Daoy (cell line): ENCODE measurements around the gene LMX1A. TPM values are rescaled to one million over a fixed set of nuclear protein-coding genes. Genes with fewer than 3 reads are reported as not detected.

ENCODE experiments used
- DNase-seq: peaks from one replicate; pipeline ENCODE4 v3.0.0-alpha.2; 2015; ENCODE audit warnings: low read depth
- total RNA-seq: library from RNA; depleted of rRNA; stranded (reverse); fragments of >200 nt; shearing (Covaris generic); gene quantifications from 2 replicates; pipeline ENCODE4 v1.2.3, GENCODE V29; 2014

Gene LMX1A
- total RNA-seq, 1 experiment from 2014 or later, result not detected

GRCh38 chr1:165276314-165276713 is 80.2 kb downstream of the LMX1A start:
- DNase-seq, result no peak

- DNase-seq, result no peak
Measured at GRCh38 chr1:165265196-165265838, 91.2 kb downstream of the LMX1A start.

- peak; percentile 13 for DNase-seq
Measured at GRCh38 chr1:165259706-165260428, 96.6 kb downstream of the LMX1A start.

DNA sequence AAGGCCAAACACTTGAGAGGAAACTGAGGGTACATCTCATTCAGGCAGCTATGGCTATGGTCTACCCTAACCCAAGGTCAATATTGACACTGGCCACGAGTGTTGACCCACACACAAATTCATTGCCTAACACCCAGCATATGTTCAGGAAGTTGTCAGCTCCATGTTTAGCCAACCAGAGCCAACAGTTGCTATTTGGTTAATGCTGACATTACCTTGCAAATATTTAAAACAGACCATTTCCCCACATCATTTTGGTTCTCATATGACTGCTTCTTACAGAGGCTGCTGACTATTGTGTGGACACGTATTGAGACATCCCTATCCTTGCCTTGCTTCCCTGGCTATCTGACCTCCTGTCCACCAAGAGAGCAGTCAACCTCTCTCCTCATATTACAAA is 97.3 kb downstream of the LMX1A start:
- DNase-seq, result peak; percentile 7

GRCh38 chr1:165257969-165258459 is 98.5 kb downstream of the LMX1A start:
- DNase-seq, result peak; percentile 88

GRCh38 chr1:165254896-165255625 is 101.5 kb downstream of the LMX1A start:
- DNase-seq, result no peak

- DNase-seq, result no peak
Measured at GRCh38 chr1:165254376-165254775, 102.1 kb downstream of the LMX1A start.

DNA sequence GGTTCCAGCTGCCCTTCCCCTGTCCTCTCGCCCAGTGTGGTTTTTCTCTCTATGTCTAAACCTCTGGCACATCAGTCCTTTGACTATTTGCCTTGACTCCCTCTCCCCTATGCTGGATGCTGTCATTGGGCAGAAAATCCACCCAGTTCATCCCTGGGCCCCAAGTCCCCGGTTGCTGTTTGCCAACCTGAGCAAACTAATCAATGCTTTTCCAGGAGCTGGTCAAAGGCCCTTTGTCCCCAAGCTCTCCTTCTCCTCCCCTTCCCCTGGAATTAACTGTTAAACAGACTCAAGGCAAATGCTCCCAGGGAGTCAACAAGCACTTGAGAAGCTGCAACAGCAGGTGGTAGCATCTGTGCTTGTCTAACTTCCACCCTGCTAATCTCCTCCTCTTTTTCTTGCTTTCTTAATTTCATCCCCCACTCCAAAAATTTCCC is 102.7 kb downstream of the LMX1A start:
- no peak for DNase-seq

- DNase-seq, result no peak
Measured at GRCh38 chr1:165248969-165249571, 107.4 kb downstream of the LMX1A start.

DNA sequence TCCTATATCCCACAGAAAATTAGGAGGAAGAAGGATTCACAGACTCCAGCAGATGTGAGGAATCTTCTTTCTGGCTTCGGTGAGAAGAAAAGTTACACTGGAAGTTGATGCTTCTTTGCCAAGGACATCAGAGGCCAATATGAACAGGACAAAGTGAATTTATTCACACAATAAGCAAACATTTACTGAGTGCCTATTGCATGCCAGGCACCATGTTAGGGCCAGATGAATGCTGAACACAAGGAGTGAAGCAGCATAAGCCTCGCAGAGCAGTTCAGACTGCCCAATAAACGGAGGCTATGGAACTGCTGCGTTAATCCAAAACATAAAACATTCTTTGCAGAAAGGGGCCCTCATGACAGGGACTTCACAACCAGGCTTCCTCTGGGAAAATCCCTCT is 114.6 kb downstream of the LMX1A start:
- DNase-seq, result no peak

DNA sequence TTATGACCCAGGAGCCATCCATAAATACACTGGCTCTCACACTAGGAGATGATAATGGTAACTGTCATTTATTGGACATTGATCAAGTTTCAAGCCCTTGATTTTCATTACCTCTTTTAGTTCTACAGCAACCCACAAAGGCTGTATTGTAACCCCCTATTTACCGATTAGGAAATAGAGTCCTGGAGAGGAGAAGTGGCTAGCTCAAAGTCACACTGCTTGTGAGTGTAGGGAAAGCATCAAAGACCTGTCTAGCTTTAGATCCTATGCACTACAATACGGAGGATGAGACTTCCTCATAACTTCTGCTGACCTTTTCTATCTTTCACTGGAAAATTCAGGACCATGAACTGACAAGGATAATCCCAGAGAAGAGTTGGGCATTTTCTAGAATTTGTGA is 115.2 kb downstream of the LMX1A start:
- DNase-seq, result no peak

DNA sequence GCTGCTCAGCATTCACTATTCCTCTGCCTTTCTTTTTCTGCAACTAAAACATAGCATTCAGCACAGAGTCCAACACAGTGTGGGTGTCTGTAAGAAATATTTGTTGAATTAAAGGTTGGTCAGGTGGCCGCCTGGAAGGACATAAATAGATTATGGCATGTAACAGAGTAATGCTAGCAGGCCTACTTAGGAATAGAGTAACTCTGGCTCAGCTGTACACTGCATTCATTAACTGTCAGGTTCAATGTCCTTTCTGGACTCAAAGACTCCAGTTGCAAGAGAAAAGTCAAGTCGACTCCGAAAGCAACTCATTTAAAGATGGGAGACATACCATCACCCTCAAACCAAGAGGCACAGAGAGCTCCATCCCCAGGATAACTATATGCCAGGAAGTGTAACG is 116.0 kb downstream of the LMX1A start:
- DNase-seq, result no peak

DNA sequence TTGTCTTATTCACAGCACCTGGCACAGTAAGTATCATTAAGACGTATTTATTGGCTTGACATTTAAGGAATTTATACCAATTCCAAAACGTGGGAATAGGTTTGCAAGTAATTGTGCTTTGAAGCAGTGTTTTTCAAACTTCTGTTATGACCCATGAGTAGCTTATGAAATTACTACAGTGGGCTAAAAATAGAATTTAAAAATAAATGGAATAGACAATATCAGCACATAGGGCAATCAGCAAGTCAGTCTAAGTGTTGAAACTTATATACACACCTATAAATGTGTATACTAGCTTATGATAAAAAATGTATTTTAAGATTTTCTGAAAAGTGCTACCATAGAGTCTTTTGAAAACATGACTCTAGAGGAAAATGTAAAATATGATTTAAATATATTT is 116.6 kb downstream of the LMX1A start:
- DNase-seq, result no peak

DNA sequence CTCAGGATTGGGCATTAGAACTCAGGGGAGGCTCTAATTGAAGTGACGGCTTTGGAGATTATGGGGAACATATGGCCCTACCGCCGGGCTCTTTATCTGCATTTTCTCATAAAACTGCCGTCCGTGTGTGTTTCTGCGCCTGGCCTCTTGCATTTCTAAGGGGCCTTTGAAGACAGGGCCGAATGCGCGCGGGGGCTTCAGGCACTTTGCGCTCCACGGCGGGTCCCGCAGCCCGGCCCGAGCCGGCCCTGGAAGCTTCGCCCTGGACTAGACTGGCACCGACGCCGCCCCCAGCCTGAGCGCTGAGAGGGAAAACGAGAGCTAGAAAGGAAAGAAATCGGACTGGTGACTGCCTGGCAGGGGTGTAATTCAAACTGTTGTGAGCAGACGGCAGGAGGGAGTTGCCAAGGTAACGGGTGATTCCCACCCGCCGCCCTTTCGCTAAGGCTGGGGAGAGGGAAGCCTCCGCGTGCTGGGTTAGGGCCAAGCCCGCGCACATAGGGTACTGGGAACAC is 120.7 kb downstream of the LMX1A start:
- DNase-seq, result peak; percentile 56

- DNase-seq, result peak; percentile 44
Measured at GRCh38 chr1:165235155-165235776, 121.2 kb downstream of the LMX1A start.

- no peak for DNase-seq
Measured at GRCh38 chr1:165234149-165234548, 122.4 kb downstream of the LMX1A start.

GRCh38 chr1:165228676-165229075 is 127.8 kb downstream of the LMX1A start:
- DNase-seq, result no peak

DNA sequence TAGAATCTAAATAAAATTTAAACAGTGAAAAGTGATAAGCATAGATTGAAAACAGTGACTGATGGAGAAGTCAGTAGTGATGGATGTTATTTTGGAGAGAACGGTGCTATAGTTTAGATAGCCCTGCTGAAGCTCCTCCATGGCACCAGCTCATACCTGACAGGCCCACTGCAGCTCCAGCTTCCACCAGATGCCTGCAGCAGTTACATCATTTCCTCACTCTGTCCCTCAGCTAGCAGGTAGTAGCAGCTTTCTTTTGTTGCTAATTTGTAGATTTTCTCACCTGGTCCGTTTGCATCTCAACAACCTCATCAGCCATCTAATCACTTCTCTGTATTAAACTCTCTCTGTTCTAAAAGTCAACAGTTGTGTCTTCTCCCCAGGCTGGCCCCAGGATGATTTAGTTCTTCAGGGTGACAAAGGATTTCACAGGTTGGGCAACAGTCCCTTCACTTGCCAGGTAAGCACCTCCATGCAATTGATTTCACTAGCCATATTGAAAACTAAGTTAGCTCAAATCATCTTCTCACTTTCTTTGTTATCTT is 128.3 kb downstream of the LMX1A start:
- DNase-seq, result no peak

DNA sequence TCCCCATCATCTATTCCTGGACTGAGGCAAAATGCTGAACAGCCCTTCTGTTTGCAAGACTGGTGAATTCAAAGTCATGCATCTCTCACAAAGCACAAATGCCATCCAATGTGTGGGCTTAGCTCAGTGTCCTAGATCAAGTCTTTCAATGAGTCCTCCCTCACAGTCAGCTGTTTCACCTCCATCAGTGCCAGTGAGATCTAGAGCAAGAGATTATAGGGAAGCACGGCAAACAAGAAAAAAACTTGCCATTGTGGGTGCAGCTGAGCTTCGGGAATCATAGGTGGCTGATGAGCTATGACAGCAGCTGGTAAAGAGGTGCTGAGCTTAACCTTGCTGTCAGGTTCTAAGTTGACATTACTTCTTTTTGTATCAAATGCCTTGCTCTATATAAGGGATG is 130.2 kb downstream of the LMX1A start:
- no peak for DNase-seq

DNA sequence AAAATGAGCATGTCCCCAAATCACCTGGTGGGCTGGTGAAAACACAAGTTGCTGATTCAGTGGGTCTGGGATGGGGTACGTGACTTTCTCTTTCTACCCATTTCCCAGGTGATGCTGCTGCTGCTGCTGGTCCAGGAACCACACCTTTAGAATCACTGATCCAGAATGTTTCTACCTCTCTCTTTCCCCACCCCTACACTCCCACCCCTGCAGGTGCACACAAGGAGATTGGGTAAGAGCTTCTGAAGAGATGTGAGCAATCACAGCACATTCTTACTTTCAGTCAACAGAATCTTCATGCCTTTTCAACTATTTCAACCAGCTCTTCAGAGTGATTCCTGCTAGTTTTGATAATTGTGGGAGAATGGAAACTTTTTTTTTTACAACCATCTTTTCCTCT is 130.9 kb downstream of the LMX1A start:
- no peak for DNase-seq

DNA sequence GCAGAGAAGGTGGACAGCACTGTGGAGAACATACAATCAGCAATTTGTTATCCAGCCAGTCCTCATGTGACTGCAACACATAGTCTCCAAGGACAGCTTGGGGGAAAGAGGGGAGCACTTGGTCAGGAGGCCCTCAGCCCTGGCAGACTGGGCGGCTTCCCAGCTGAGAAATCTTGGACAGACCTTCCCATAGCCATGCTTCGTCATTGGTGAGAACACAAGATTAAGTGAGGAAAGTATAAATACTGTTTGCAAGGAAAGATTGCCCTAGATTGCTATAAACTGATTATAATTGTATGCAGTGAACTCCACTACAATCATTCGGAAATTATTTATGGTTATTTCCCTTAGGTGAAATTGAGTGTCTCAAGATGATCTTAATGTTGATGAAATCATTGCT is 131.5 kb downstream of the LMX1A start:
- no peak for DNase-seq
